B cell (primary cell): Measurements from ENCODE around the gene PDZD4. TPM values are rescaled to one million over a fixed set of nuclear protein-coding genes. Genes with fewer than 3 reads are reported as not detected.

ENCODE experiments used
- ATAC-seq: fragments of 200-7000 bp; cut with Tn5 transposase; one replicate; pipeline ENCODE4 v1.10.0; 2021; ENCODE audit warnings: low read depth, mild to moderate bottlenecking, moderate number of reproducible peaks, moderate library complexity
- CTCF ChIA-PET: fragments of 350-600 bp; sonication (Branson Sonifier 250); formaldehyde crosslinking; loops from one replicate; lab custom pipeline; 2021; ENCODE audit warnings: antibody characterized with exemption, inconsistent platforms; lab: Charles Lee
- POLR2A ChIA-PET: fragments of 350-600 bp; sonication (Branson Sonifier 250); formaldehyde crosslinking; loops from one replicate; lab custom pipeline; 2021; ENCODE audit warnings: antibody characterized with exemption; lab: Charles Lee
- DNase-seq: peaks from one replicate; pipeline ENCODE4 v3.0.0; 2013
- H2AFZ ChIP-seq: 2 replicates; pipeline ENCODE4 v1.6.1; 2012; ENCODE audit warnings: mild to moderate bottlenecking, low read depth, low read length; ENCODE audit not compliant: insufficient read depth, poor library complexity, severe bottlenecking
- H3K27ac ChIP-seq, 2 donors: 1 replicate in 1 of 2; 2 replicates in 1 of 2; pipeline ENCODE4 v1.5.1; 2012 to 2013; ENCODE audit warnings: low read length in 2 of 2, mild to moderate bottlenecking in 2 of 2, moderate library complexity in 1 of 2
- H3K27me3 ChIP-seq, 4 experiments: fragments of 200-600 bp in 1 of 4; sonication (generic) in 1 of 4; replicated peaks in 1 of 4; 1 replicate in 2 of 4; 2 replicates in 2 of 4; pipeline versions ENCODE4 v1.6.1 to v1.7.0; 2013 to 2016; ENCODE audit warnings: low read length in 3 of 4, mild to moderate bottlenecking in 2 of 4, mixed read lengths in 1 of 4, moderate library complexity in 1 of 4; ENCODE audit not compliant: insufficient read depth in 4 of 4, control insufficient read depth in 3 of 4; ENCODE audit errors: control extremely low read depth in 1 of 4
- H3K36me3 ChIP-seq, 2 experiments: replicated peaks in 1 of 2; 1 replicate in 1 of 2; 2 replicates in 1 of 2; pipeline versions ENCODE4 v1.6.1 to v1.7.1; 2013; ENCODE audit warnings: low read length in 1 of 2; ENCODE audit not compliant: insufficient read depth in 2 of 2, control insufficient read depth in 1 of 2; ENCODE audit errors: control extremely low read depth in 1 of 2, extremely low read depth in 1 of 2
- H3K4me1 ChIP-seq, 2 donors: fragments of 200-600 bp in 1 of 2; sonication (generic) in 1 of 2; 1 replicate in 1 of 2; 2 replicates in 1 of 2; pipeline versions ENCODE4 v1.5.1 to v1.6.1; 2013 to 2017; ENCODE audit warnings: low read length in 2 of 2; ENCODE audit not compliant: control insufficient read depth in 2 of 2, insufficient read depth in 2 of 2
- H3K4me2 ChIP-seq: replicated peaks from 2 replicates; pipeline ENCODE3; 2012; ENCODE audit warnings: mild to moderate bottlenecking, low read depth, low read length; ENCODE audit not compliant: poor library complexity, severe bottlenecking
- H3K4me3 ChIP-seq, 5 experiments: fragments of 200-600 bp in 1 of 5; sonication (generic) in 1 of 5; 1 replicate in 3 of 5; 2 replicates in 2 of 5; pipeline versions ENCODE4 v1.5.1 to v1.7.0; 2011 to 2016; ENCODE audit warnings: low read length in 4 of 5, mild to moderate bottlenecking in 4 of 5, low read depth in 2 of 5, control low read depth in 1 of 5, moderate library complexity in 1 of 5; ENCODE audit not compliant: insufficient read depth in 1 of 5; ENCODE audit errors: control extremely low read depth in 1 of 5, extremely low read depth in 1 of 5
- H3K79me2 ChIP-seq: fragments of 200-600 bp; sonication (generic); one replicate; pipeline ENCODE4 v1.6.0; 2016; ENCODE audit warnings: low read length; ENCODE audit not compliant: control insufficient read depth, insufficient read depth
- H3K9ac ChIP-seq: fragments of 200-600 bp; sonication (generic); 2 replicates; pipeline ENCODE4 v1.6.1; 2017; ENCODE audit warnings: mild to moderate bottlenecking, low read length, moderate library complexity
- H3K9me3 ChIP-seq, 3 donors: one replicate each; pipeline versions ENCODE4 v1.6.1 to v1.7.1; 2013; ENCODE audit warnings: low read length in 2 of 3; ENCODE audit not compliant: control insufficient read depth in 2 of 3, insufficient read depth in 1 of 3; ENCODE audit errors: control extremely low read depth in 1 of 3
- H4K20me1 ChIP-seq: 2 replicates; pipeline ENCODE4 v1.6.0; 2012; ENCODE audit warnings: mild to moderate bottlenecking, low read length; ENCODE audit not compliant: insufficient read depth, control insufficient read depth, poor library complexity, severe bottlenecking
- H3K27ac Mint-ChIP-seq: one replicate; pipeline ENCODE4 v1.8.0; 2021; ENCODE audit warnings: mixed read lengths
- H3K27me3 Mint-ChIP-seq: one replicate; pipeline ENCODE4 v1.8.0; 2021; ENCODE audit warnings: mixed read lengths
- H3K4me1 Mint-ChIP-seq: one replicate; pipeline ENCODE4 v1.8.0; 2021; ENCODE audit warnings: mixed read lengths
- H3K4me3 Mint-ChIP-seq: one replicate; pipeline ENCODE4 v1.8.0; 2021; ENCODE audit warnings: mixed read lengths
- H3K9me3 Mint-ChIP-seq: one replicate; pipeline ENCODE4 v1.8.0; 2022; ENCODE audit warnings: mixed read lengths; ENCODE audit not compliant: insufficient read depth
- CTCF ChIP-seq: fragments of 200-600 bp; IDR thresholded peaks from one replicate; pipeline ENCODE4 v1.8.0; 2022; ENCODE audit warnings: antibody characterized with exemption, mild to moderate bottlenecking
- EZH2 ChIP-seq: IDR thresholded peaks from 2 replicates; pipeline ENCODE4 v1.6.1; 2012; ENCODE audit warnings: borderline replicate concordance, low read depth, mild to moderate bottlenecking, moderate library complexity, low read length; ENCODE audit not compliant: insufficient read depth, poor library complexity, severe bottlenecking
- WGBS: methylation state at CpG from one replicate; pipeline ENCODE4 v1.1.5; 2013; ENCODE audit warnings: missing lambda C conversion rate; ENCODE audit not compliant: insufficient coverage; 5-methylcytosine and 5-hydroxymethylcytosine counted together
- intact Hi-C: fragments of 100-400 bp; cut with micrococcal nuclease; formaldehyde crosslinking; loops from one replicate; pipeline ENCODE4 v1.10.0; 2022
- polyA plus RNA-seq: library from polyadenylated mRNA; depleted of rRNA; stranded (reverse); fragments of >200 nt; gene quantifications from 2 replicates; pipeline ENCODE4 v1.2.3, GENCODE V29; 2012
- total RNA-seq, 2 donors: library from RNA; stranded (reverse); fragments of 120-200 nt in 1 of 2; gene quantifications; 1 replicate in 1 of 2; 2 replicates in 1 of 2; pipeline versions ENCODE4 v1.2.3 to v1.2.4, GENCODE V29; 2013 to 2022

Gene PDZD4
- total and polyA plus RNA-seq, 2 donors (not counting 1 experiment from before 2014, with no cell fraction given) = 0.36 TPM; not detected in 1

DNA sequence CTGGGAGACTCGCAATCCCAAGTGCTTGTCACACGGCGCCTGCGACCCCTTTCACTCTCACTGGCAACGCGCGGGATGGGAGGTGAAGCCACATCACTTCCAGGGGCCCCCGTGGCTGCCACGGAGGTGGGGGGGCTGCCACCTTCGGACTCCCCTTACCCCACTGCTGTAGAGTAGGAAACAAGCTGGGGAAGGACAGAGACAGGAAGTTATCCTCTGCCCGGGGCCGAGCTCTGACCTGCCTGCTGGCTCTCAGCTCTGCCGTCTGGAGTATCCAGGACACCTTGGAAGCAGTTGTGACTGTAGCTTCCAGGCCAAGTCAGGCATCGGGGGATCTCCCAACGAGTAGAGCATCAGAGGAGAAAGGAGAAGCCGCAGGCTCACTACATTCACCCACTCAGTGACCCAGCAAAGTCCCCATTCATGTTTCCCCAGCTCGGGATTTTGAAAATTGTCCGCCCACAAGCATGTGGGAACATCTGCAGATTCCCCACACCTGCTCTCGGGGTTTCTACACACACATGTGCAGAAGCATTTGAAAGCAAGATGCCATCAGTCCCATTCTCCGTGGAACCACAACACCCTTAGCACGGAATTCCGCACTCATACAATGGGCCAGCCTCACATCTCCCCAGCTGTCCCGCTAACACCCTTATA, 10.8 kb downstream of the PDZD4 start:
- peak overlapping the region in 4 of 5 experiments; percentile 13 to 45 (median 40) for H3K4me3 ChIP-seq
- H2AFZ ChIP-seq = peak overlapping the region; percentile 35
- no peak for DNase-seq
- peaks cover 0 to 35% (median 4%) of the 10 kb centered on the region in 4 experiments for H3K27me3 ChIP-seq
- intact Hi-C loops = no loop called here
- H3K9me3 Mint-ChIP-seq = no peaks in the 10 kb centered on the region
- CTCF ChIA-PET = no interaction called here
- peak overlapping the region; percentile 72 for H3K4me2 ChIP-seq
- H4K20me1 ChIP-seq = no peaks in the 10 kb centered on the region
- H3K9ac ChIP-seq = peak overlapping the region; percentile 34
- 92% methylated on average over 2 of the region's 23 CpGs for WGBS
- ATAC-seq = no peak
- TF ChIP-seq CTCF = no peak
- no peak for TF ChIP-seq EZH2
- H3K9me3 ChIP-seq = no peaks in the 10 kb centered on the region
- H3K4me1 ChIP-seq = peaks cover 4 to 23% of the 10 kb centered on the region in 2 donors
- H3K27ac Mint-ChIP-seq = no peak overlapping the region
- POLR2A ChIA-PET = no interaction called here
- peaks cover 24% of the 10 kb centered on the region for H3K27me3 Mint-ChIP-seq
- H3K36me3 ChIP-seq = no peaks in the 10 kb centered on the region
- H3K79me2 ChIP-seq = no peaks in the 10 kb centered on the region
- H3K4me3 Mint-ChIP-seq = peak overlapping the region; percentile 47
- H3K27ac ChIP-seq = no peak overlapping the region
- H3K4me1 Mint-ChIP-seq = peaks cover 16% of the 10 kb centered on the region
